Loucy (cell line): Measurements from ENCODE around the gene ERGIC2.

ENCODE experiments used
- H2AFZ ChIP-seq: fragments of 200-600 bp; sonication (generic); 2 replicates; pipeline ENCODE4 v1.6.0; 2016; ENCODE audit warnings: antibody characterized with exemption, mild to moderate bottlenecking, low read length, moderate library complexity
- H3F3A ChIP-seq: fragments of 200-600 bp; 2 replicates; pipeline ENCODE4 v1.6.0; 2016; ENCODE audit warnings: antibody characterized with exemption, low read depth, mild to moderate bottlenecking
- H3K27me3 ChIP-seq: fragments of 200-600 bp; sonication (generic); 2 replicates; pipeline ENCODE4 v1.6.1; 2014; ENCODE audit warnings: low read length, mild to moderate bottlenecking; ENCODE audit not compliant: insufficient read depth, poor library complexity, severe bottlenecking
- H3K36me3 ChIP-seq: fragments of 200-600 bp; sonication (generic); 2 replicates; pipeline ENCODE4 v1.6.1; 2016; ENCODE audit warnings: low read length; ENCODE audit not compliant: insufficient read depth
- H3K4me1 ChIP-seq: fragments of 200-600 bp; sonication (generic); 2 replicates; pipeline ENCODE4 v1.5.1; 2014; ENCODE audit warnings: low read length, mild to moderate bottlenecking; ENCODE audit not compliant: insufficient read depth, poor library complexity, severe bottlenecking
- H3K4me2 ChIP-seq: fragments of 200-600 bp; sonication (generic); 2 replicates; pipeline ENCODE4 v1.6.0; 2014; ENCODE audit warnings: antibody characterized with exemption, low read length, low read depth, mild to moderate bottlenecking; ENCODE audit not compliant: poor library complexity, severe bottlenecking
- H3K4me3 ChIP-seq: fragments of 200-600 bp; sonication (generic); 2 replicates; pipeline ENCODE4 v1.5.1; 2014; ENCODE audit warnings: low read length, mild to moderate bottlenecking, mixed read lengths; ENCODE audit not compliant: poor library complexity, severe bottlenecking
- H3K79me2 ChIP-seq: fragments of 200-600 bp; sonication (generic); 2 replicates; pipeline ENCODE4 v1.6.1; 2014; ENCODE audit warnings: low read length; ENCODE audit not compliant: insufficient read depth
- H3K9ac ChIP-seq: fragments of 200-600 bp; sonication (generic); 2 replicates; pipeline ENCODE4 v1.6.0; 2014; ENCODE audit warnings: mild to moderate bottlenecking, low read depth, low read length, moderate library complexity; ENCODE audit not compliant: poor library complexity, severe bottlenecking
- H3K9me2 ChIP-seq: fragments of 200-600 bp; sonication (generic); replicated peaks from 2 replicates; pipeline ENCODE4 v1.6.1; 2016; ENCODE audit warnings: low read depth, low read length, mixed read lengths
- H3K9me3 ChIP-seq: fragments of 200-600 bp; sonication (generic); 2 replicates; pipeline ENCODE4 v1.6.1; 2014; ENCODE audit warnings: mild to moderate bottlenecking, antibody characterized with exemption, low read length, low read depth; ENCODE audit not compliant: insufficient read depth
- H4K20me1 ChIP-seq: fragments of 200-600 bp; sonication (generic); 2 replicates; pipeline ENCODE4 v1.6.0; 2014; ENCODE audit warnings: antibody characterized with exemption, low read length, mild to moderate bottlenecking; ENCODE audit not compliant: insufficient read depth, poor library complexity, severe bottlenecking
- EZH2phosphoT487 ChIP-seq: fragments of 200-600 bp; IDR thresholded peaks from 2 replicates; pipeline ENCODE4 v1.6.1; 2018; ENCODE audit warnings: antibody characterized with exemption, mild to moderate bottlenecking, moderate library complexity, borderline replicate concordance
- TF ChIP-seq, protein P1 (sequence below): fragments of 200-600 bp; sonication (generic); conservative IDR thresholded peaks from 2 replicates; pipeline ENCODE4 v1.5.1; 2014; ENCODE audit warnings: mild to moderate bottlenecking, antibody characterized with exemption, low read length

ERGIC2 gene

DNA sequence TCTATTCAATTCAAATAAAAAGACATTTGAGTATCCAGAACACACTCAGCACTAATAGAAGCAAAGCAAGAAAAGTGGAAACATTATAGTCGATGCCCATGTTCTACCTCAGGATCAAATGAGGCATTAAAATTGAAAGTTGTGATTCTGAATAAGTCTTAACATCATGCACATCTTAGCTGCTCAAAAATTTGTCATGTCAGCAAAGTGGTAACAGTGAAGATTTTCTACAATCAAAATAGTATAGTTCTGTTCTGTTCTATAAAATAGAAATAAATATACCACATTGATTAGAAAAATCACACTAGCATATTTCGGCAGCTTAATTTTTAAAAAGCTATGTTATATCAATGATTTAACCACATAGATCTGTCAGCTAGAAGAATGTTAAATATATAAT, 74.7 kb downstream of the ERGIC2 start:
- TF ChIP-seq EZH2phosphoT487, result no peak
- TF ChIP-seq, protein P1, sequence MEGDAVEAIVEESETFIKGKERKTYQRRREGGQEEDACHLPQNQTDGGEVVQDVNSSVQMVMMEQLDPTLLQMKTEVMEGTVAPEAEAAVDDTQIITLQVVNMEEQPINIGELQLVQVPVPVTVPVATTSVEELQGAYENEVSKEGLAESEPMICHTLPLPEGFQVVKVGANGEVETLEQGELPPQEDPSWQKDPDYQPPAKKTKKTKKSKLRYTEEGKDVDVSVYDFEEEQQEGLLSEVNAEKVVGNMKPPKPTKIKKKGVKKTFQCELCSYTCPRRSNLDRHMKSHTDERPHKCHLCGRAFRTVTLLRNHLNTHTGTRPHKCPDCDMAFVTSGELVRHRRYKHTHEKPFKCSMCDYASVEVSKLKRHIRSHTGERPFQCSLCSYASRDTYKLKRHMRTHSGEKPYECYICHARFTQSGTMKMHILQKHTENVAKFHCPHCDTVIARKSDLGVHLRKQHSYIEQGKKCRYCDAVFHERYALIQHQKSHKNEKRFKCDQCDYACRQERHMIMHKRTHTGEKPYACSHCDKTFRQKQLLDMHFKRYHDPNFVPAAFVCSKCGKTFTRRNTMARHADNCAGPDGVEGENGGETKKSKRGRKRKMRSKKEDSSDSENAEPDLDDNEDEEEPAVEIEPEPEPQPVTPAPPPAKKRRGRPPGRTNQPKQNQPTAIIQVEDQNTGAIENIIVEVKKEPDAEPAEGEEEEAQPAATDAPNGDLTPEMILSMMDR, result no peak
- Histone ChIP-seq H3K27me3 (no peaks in the 10 kb centered on the region), H3K36me3 (peaks cover 15% of the 10 kb centered on the region; the same call in 1 of the 2 replicates), H3K4me2 (no peak overlapping the region), H3K9me2 (no peaks in the 10 kb centered on the region), H3K4me1 (no peaks in the 10 kb centered on the region), H3K9ac (no peak overlapping the region), H3K79me2 (no peaks in the 10 kb centered on the region), H3K9me3 (no peaks in the 10 kb centered on the region), H3F3A (no peaks in the 10 kb centered on the region), H3K4me3 (no peak overlapping the region), H2AFZ (no peak overlapping the region), H4K20me1 (no peaks in the 10 kb centered on the region)

DNA sequence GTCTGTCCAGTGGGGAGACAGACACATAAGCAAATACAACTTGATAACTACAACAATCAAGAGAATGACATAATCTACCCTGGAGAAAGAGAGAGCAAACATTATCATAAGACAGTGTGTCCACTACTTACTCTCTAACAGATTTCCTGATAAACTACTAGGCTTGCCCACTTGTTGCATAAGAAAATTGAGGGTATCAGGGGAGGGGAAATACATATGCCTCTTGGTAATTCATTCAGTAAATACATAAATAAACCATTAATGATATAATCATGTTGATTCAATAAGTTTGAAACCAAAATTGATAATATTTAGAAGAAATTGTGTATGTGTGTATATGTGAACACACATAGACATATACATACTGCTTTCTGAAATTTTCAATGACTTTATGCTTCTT, 76.6 kb downstream of the ERGIC2 start:
- H3K9me2 ChIP-seq, result no peaks in the 10 kb centered on the region
- H3K4me3 ChIP-seq, result no peak overlapping the region
- H3K9me3 ChIP-seq, result no peaks in the 10 kb centered on the region
- H3K36me3 ChIP-seq, result peaks cover 9% of the 10 kb centered on the region; the same call in 1 of the 2 replicates
- H4K20me1 ChIP-seq, result no peaks in the 10 kb centered on the region
- TF ChIP-seq, protein P1, result no peak
- no peaks in the 10 kb centered on the region for H3K79me2 ChIP-seq
- no peaks in the 10 kb centered on the region for H3K4me1 ChIP-seq
- H3F3A ChIP-seq, result no peaks in the 10 kb centered on the region
- no peaks in the 10 kb centered on the region for H3K27me3 ChIP-seq
- no peak overlapping the region for H2AFZ ChIP-seq
- H3K9ac ChIP-seq, result no peak overlapping the region
- H3K4me2 ChIP-seq, result no peak overlapping the region

DNA sequence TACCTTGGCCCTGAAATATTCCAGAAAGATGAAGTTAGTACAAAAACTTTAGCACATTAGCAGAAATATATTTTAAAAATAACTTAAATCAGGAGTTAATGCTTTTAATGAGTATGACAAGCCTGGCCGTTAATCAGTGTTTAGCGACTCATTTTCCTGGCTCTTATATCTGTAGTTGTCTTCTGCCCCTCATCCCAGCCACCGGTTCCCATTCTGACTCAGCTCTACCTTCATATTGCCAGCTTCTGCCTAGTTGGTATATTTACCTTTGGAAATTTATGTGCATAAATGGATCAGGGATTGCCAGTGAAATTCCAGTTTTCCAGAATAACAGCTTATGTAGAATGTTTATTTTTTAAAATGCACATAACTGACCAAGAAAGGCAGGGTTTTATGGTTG, 79.9 kb downstream of the ERGIC2 start:
- TF ChIP-seq EZH2phosphoT487, result no peak
- TF ChIP-seq, protein P1, result no peak
- no peaks in the 10 kb centered on the region for H3K79me2 ChIP-seq
- no peaks in the 10 kb centered on the region for H4K20me1 ChIP-seq

More for the DNA sequence above, 79.9 kb downstream of the ERGIC2 start:
- Histone ChIP-seq H3K4me3 (no peak overlapping the region), H3K27me3 (no peaks in the 10 kb centered on the region), H2AFZ (no peak overlapping the region), H3K4me2 (no peak overlapping the region), H3K9me3 (no peaks in the 10 kb centered on the region), H3K36me3 (no peaks in the 10 kb centered on the region), H3F3A (no peaks in the 10 kb centered on the region), H3K4me1 (no peaks in the 10 kb centered on the region), H3K9ac (no peak overlapping the region), H3K9me2 (no peaks in the 10 kb centered on the region)
